ENCODE results near the gene HNF1A. TPM values are rescaled to one million over a fixed set of nuclear protein-coding genes. Genes with fewer than 3 reads are reported as not detected.
"Not testable (repeated sequence)": the region's sequence is repeated elsewhere in the genome, so short reads cannot be mapped to it uniquely, and the experiment has no call there.

The HNF1A gene
- total RNA-seq: not detected in 2 replicates
- not detected for polyA plus RNA-seq (2012)

GRCh38 chr12:120978296-120979219, at the start of gene HNF1A:
HNF1A (plus strand) TSS chr12:120978543; CDS start chr12:120978769, 226 bp downstream.
- DNase-seq (ENCODE audit: low read depth): no peak

GRCh38 chr12:120928864-120929652, 49.3 kb upstream of the HNF1A start:
- DNase-seq (ENCODE audit: low read depth): peak; percentile 49

- no peak for DNase-seq (ENCODE audit: low read depth)
Observed at GRCh38 chr12:120930032-120930431, 48.3 kb upstream of the HNF1A start.

GRCh38 chr12:120932058-120932457, 46.3 kb upstream of the HNF1A start:
- DNase-seq (ENCODE audit: low read depth): no peak

GRCh38 chr12:120932956-120933526, 45.3 kb upstream of the HNF1A start:
- DNase-seq (ENCODE audit: low read depth): peak; percentile 32

GRCh38 chr12:120933786-120934185, 44.6 kb upstream of the HNF1A start:
- DNase-seq (ENCODE audit: low read depth): no peak

GRCh38 chr12:120936197-120936596, 42.1 kb upstream of the HNF1A start:
- DNase-seq (ENCODE audit: low read depth): no peak

- DNase-seq (ENCODE audit: low read depth): no peak
Observed at GRCh38 chr12:120938496-120938895, 39.8 kb upstream of the HNF1A start.

GRCh38 chr12:120939523-120939922, 38.8 kb upstream of the HNF1A start:
- no peak for DNase-seq (ENCODE audit: low read depth)

- no peak for DNase-seq (ENCODE audit: low read depth)
Observed at GRCh38 chr12:120940006-120940405, 38.3 kb upstream of the HNF1A start.

GRCh38 chr12:120940799-120941198, 37.5 kb upstream of the HNF1A start:
- no peak for DNase-seq (ENCODE audit: low read depth)

- DNase-seq (ENCODE audit: low read depth): no peak
Observed at GRCh38 chr12:120941412-120941811, 36.9 kb upstream of the HNF1A start.

- no peak for DNase-seq (ENCODE audit: low read depth)
Observed at GRCh38 chr12:120941846-120942405, 36.4 kb upstream of the HNF1A start.

- DNase-seq (ENCODE audit: low read depth): no peak
Observed at GRCh38 chr12:120943482-120943881, 34.9 kb upstream of the HNF1A start.

GRCh38 chr12:120944645-120945217, 33.6 kb upstream of the HNF1A start:
- DNase-seq (ENCODE audit: low read depth): peak; percentile 50

GRCh38 chr12:120945516-120945915, 32.8 kb upstream of the HNF1A start:
- DNase-seq (ENCODE audit: low read depth): not testable (repeated sequence)

- DNase-seq (ENCODE audit: low read depth): not testable (repeated sequence)
Observed at GRCh38 chr12:120950260-120950799, 28.0 kb upstream of the HNF1A start.

GRCh38 chr12:120950807-120951206, 27.5 kb upstream of the HNF1A start:
- DNase-seq (ENCODE audit: low read depth): no peak

- no peak for DNase-seq (ENCODE audit: low read depth)
Observed at GRCh38 chr12:120955232-120955631, 23.1 kb upstream of the HNF1A start.

- DNase-seq (ENCODE audit: low read depth): no peak
Observed at GRCh38 chr12:120956579-120957300, 21.6 kb upstream of the HNF1A start.
